Cardiac fibroblast (primary cell): ENCODE data around the gene DPM1.

Experiments used
- DNase-seq, 2 donors: peaks; one replicate each; pipeline versions ENCODE4 v3.0.0 to v3.0.0-alpha.2; 2010; ENCODE audit warnings: low read depth in 2 of 2
- H3K4me3 ChIP-seq, 2 donors: replicated peaks in 1 of 2; 1 replicate in 1 of 2; 2 replicates in 1 of 2; pipeline ENCODE4 v1.5.1; 2011; ENCODE audit warnings: low read depth in 2 of 2, low read length in 2 of 2, mild to moderate bottlenecking in 2 of 2, moderate library complexity in 1 of 2
- CTCF ChIP-seq: IDR thresholded peaks from one replicate; pipeline ENCODE4 v1.5.1; 2011; ENCODE audit warnings: low read depth, mild to moderate bottlenecking, low read length, inconsistent platforms

DPM1 gene

GRCh38 chr20:50932016-50932485 is 26.3 kb downstream of the DPM1 start:
- H3K4me3 ChIP-seq = peak overlapping the region; percentile 23 to 87
- DNase-seq = no peak
- no peak for TF ChIP-seq CTCF

GRCh38 chr20:50931306-50932015 is 26.9 kb downstream of the DPM1 start, which contains the start of gene ADNP:
ADNP (minus strand) TSS chr20:50931437; CDS start chr20:50903996, 27,441 bp downstream.
- peak; percentile 94 to 96 for DNase-seq
- H3K4me3 ChIP-seq = peak within 1 kb of the TSS; percentile 87
- peak; percentile 56 for TF ChIP-seq CTCF

GRCh38 chr20:50930976-50931305 is 27.4 kb downstream of the DPM1 start:
- DNase-seq = no peak
- no peak for TF ChIP-seq CTCF
- peak overlapping the region; percentile 70 to 87 for H3K4me3 ChIP-seq

DNA sequence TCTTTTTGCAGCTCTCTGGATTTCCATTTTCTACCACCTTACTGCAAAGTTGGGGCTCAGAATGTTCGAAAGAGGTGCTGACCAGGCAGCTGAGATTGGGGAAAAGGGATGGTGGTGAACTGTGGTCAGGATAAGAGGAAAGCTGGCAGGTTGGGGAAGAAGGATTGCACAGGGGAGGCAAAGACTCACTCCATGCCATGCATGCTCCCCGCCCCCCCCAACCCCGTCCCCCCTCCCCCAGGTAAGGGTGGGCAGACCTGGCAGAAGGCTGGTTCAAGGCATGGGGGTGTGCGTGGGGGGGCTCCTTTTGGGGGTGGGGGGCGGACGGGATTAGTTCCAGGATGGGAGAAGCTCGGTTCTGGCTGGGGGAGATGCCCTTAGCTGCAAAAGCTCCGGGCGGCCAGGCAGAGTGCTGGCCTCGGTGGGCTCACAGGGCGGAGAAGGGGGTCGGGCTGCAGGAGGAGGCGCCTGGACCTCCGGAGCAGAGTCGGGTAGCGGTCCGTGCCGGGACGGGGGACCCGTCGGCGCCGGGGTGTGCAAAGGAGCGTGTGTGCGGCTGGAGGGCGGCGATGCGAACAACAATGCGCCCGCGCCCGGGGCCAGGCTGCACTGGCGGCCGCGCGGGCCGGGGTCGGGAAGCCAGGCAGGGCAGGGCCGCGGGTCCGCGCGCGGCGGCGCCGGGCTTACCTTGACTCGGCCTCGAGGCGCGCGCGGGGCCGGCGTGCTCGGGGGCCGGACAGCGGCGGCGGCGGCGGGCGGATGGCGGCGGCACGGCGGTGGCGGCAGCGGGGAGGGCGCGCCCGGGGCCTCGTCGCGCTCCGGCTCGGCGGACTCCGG is 28.0 kb downstream of the DPM1 start:
- no peak for TF ChIP-seq CTCF
- H3K4me3 ChIP-seq = peak overlapping the region; percentile 87
- DNase-seq = no peak

- peak; percentile 99 for TF ChIP-seq CTCF
- peak overlapping the region; percentile 87 for H3K4me3 ChIP-seq
- peak; percentile 97 to 98 for DNase-seq
Observed at GRCh38 chr20:50929299-50930138, 28.8 kb downstream of the DPM1 start.

DNA sequence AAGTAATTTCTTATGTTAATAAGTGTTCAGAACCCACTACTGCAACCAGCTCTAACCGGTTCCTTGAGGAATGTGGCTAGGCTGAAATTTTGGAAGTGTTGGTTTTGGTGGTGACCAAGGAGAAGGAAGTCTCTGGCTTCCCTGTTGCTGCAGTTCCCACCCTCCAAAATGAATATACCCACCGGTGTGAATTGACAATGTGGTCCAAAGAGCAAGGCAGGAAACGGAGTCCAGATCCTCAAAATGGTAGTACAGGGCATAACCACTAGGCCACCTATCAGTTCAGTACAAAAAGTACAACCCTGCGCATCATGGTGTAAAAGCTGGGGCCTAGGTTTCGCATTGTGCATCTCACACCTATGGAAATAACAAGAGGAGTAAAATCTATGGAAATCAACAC is 29.9 kb downstream of the DPM1 start:
- no peak for DNase-seq
- peak; percentile 16 for TF ChIP-seq CTCF
- peak overlapping the region in 1 of 2 donors; percentile 87 for H3K4me3 ChIP-seq
